NCI-H774 (cell line): ENCODE measurements around the gene PRR23A.
"Not testable (repeated sequence)": the region's sequence is repeated elsewhere in the genome, so short reads cannot be mapped to it uniquely, and the experiment has no call there.

Source experiments
- DNase-seq: peaks from one replicate; lab custom pipeline; 2025; lab: John Stamatoyannopoulos, UW

PRR23A gene

GRCh38 chr3:139006051-139006716, at the start of gene PRR23A:
PRR23A (minus strand) TSS chr3:139006268; CDS start chr3:139006268, 0 bp downstream.
- no peak for DNase-seq

GRCh38 chr3:139052802-139053600, 46.9 kb upstream of the PRR23A start:
- no peak for DNase-seq

GRCh38 chr3:139044366-139045210, 38.5 kb upstream of the PRR23A start, which contains the start of gene PRR23C:
PRR23C (minus strand) TSS chr3:139044892; CDS start chr3:139044620, 272 bp downstream.
- no peak for DNase-seq

- no peak for DNase-seq
Measured at GRCh38 chr3:139043554-139044365, 37.7 kb upstream of the PRR23A start.

- no peak for DNase-seq
Measured at GRCh38 chr3:139037478-139037877, 31.4 kb upstream of the PRR23A start.

DNA sequence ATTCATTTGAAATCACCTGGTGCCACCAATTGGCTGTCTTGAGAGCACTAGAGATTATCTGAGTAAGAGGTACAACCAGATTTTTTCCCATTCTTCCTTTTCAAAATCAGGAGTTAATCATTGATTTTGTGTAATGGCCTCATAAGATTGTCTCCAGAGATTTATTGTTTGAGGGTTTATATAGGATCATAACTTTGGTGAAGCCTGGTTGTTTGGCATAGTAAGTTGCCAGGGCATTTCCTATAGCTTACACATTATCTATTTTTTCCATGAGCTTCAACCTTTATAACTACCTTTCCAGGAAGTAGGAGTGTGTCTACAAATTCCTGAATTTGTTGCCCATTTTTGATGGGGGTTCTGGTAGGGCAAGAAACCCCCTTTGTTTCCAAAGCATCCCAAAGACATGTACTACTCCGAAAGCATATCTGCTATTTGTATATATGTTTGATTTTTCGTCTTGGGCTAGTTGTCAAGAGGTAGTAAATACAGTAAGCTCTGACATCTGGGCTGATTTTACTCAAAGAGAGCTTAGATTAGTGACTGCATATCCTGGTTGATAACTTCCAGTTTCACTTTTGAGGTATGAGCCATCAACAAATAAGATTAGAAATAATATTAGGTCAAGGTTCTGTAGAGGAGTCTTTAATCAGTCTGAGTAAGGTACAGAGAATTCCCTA, 26.4 kb upstream of the PRR23A start:
- no peak for DNase-seq

DNA sequence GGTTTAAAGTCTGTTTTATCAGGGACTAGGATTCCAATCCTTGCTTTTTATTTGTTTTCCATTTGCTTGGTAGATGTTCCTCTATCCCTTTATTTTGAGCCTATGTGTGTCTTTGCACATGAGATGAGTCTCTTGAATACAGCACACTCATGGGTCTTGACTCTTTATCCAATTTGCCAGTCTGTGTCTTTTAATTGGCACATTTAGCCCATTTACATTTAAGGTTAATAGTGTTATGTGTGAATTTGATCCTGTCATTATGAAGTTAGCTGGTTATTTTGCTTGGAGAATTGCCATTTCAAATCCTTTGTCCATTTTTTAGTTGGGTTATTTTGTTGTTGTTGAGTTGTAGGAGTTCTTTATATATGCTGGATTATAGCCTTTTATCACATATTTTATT, 24.5 kb upstream of the PRR23A start:
- DNase-seq: not testable (repeated sequence)

GRCh38 chr3:139024968-139025367, 18.9 kb upstream of the PRR23A start:
- DNase-seq: no peak

GRCh38 chr3:139020868-139021234, 14.8 kb upstream of the PRR23A start, which contains the start of gene PRR23B:
PRR23B (minus strand) TSS chr3:139020926; CDS start chr3:139020661, 265 bp downstream.
- no peak for DNase-seq

- DNase-seq: no peak
Measured at GRCh38 chr3:139020036-139020867, 14.2 kb upstream of the PRR23A start.

GRCh38 chr3:139016430-139017048, 10.5 kb upstream of the PRR23A start:
- no peak for DNase-seq

- no peak for DNase-seq
Measured at GRCh38 chr3:139005356-139005993, 593 bp downstream of the PRR23A start.

- DNase-seq: no peak
Measured at GRCh38 chr3:138995706-138996105, 10.4 kb downstream of the PRR23A start.

DNA sequence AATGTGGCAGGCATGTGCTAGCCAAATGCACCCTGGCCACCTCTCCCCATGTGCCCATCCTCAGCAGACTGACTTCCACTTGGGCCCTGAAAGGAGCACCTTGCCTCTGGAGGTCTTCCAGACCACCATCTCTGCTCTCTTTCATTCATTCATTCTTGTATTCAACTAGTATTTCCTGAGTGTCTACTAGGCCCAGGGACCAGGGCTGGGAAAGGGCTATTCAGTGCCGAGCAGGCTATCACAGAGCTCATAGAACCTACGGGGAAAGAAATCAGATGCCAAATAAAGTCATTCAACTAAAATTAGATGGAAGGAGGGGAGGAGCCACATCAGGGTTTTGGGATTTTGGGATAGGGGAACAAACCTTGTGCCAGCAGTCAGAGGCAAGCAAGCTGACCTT, 18.9 kb downstream of the PRR23A start:
- DNase-seq: no peak

GRCh38 chr3:138985932-138986331, 20.1 kb downstream of the PRR23A start:
- DNase-seq: no peak

GRCh38 chr3:138984816-138985215, 21.3 kb downstream of the PRR23A start:
- DNase-seq: no peak

GRCh38 chr3:138976047-138976446, 30.0 kb downstream of the PRR23A start:
- DNase-seq: no peak

- no peak for DNase-seq
Measured at GRCh38 chr3:138975351-138975750, 30.7 kb downstream of the PRR23A start.

- DNase-seq: no peak
Measured at GRCh38 chr3:138974462-138974861, 31.6 kb downstream of the PRR23A start.
